HG02678 (cell line): ENCODE measurements around the gene ZNF142.

ENCODE experiments used
- ATAC-seq: cut with Tn5 transposase; IDR thresholded peaks from one replicate; pipeline ENCODE4 v1.9.1; 2021; ENCODE audit warnings: mild to moderate bottlenecking, moderate library complexity; ENCODE audit not compliant: unreplicated experiment

ZNF142 gene

GRCh38 chr2:218658671-218659257 is 659 bp downstream of the ZNF142 start:
- peak; percentile 35 for ATAC-seq

GRCh38 chr2:218655751-218656150 is 3.7 kb downstream of the ZNF142 start:
- ATAC-seq: no peak

- no peak for ATAC-seq
These were observed 10.7 kb downstream of the ZNF142 start for GRCh38 chr2:218648787-218649100.

GRCh38 chr2:218648088-218648786 is 11.2 kb downstream of the ZNF142 start:
- peak; percentile 49 for ATAC-seq

- ATAC-seq: no peak
These were observed 14.3 kb downstream of the ZNF142 start for GRCh38 chr2:218645126-218645525.

- ATAC-seq: no peak
These were observed 14.7 kb downstream of the ZNF142 start for GRCh38 chr2:218644721-218645120.

GRCh38 chr2:218643751-218644310 is 15.6 kb downstream of the ZNF142 start:
- no peak for ATAC-seq

GRCh38 chr2:218642786-218643185 is 16.6 kb downstream of the ZNF142 start:
- no peak for ATAC-seq

GRCh38 chr2:218642121-218642656 is 17.2 kb downstream of the ZNF142 start:
- no peak for ATAC-seq

GRCh38 chr2:218638372-218638771 is 21.1 kb downstream of the ZNF142 start:
- no peak for ATAC-seq

- ATAC-seq: no peak
These were observed 23.7 kb downstream of the ZNF142 start for GRCh38 chr2:218635719-218636118.

- no peak for ATAC-seq
These were observed 27.6 kb downstream of the ZNF142 start for GRCh38 chr2:218631837-218632236.

GRCh38 chr2:218627939-218628338 is 31.5 kb downstream of the ZNF142 start:
- ATAC-seq: no peak

GRCh38 chr2:218626369-218626768 is 33.1 kb downstream of the ZNF142 start:
- no peak for ATAC-seq

- no peak for ATAC-seq
These were observed 36.1 kb downstream of the ZNF142 start for GRCh38 chr2:218623366-218623705.

GRCh38 chr2:218622606-218623365 is 36.6 kb downstream of the ZNF142 start:
- no peak for ATAC-seq

GRCh38 chr2:218621007-218621406 is 38.4 kb downstream of the ZNF142 start:
- ATAC-seq: no peak

GRCh38 chr2:218618102-218618860 is 41.1 kb downstream of the ZNF142 start:
- no peak for ATAC-seq

GRCh38 chr2:218615868-218616315 is 43.5 kb downstream of the ZNF142 start:
- ATAC-seq: no peak

GRCh38 chr2:218607436-218608115 is 51.8 kb downstream of the ZNF142 start, which contains the start of gene PLCD4:
TSS of gene PLCD4 (plus strand) at chr2:218607899. CDS start at chr2:218615740, 7,841 bp downstream.
- ATAC-seq: no peak
